Smooth muscle cell (in vitro differentiated cells): ENCODE results near the gene UGT1A9. TPM values are rescaled to one million over a fixed set of nuclear protein-coding genes. Genes with fewer than 3 reads are reported as not detected.

Experiments used
- DNase-seq: peaks from one replicate; lab custom pipeline; 2025; ENCODE audit not compliant: unreplicated experiment; lab: John Stamatoyannopoulos, UW
- H2AFZ ChIP-seq: fragments of 200-600 bp; sonication (generic); 2 replicates; pipeline ENCODE4 v1.6.0; 2016; ENCODE audit warnings: antibody characterized with exemption, low read depth, mild to moderate bottlenecking
- H3F3A ChIP-seq: fragments of 200-600 bp; sonication (generic); 2 replicates; pipeline ENCODE4 v1.6.0; 2017; ENCODE audit warnings: antibody characterized with exemption, low read depth
- H3K27ac ChIP-seq: fragments of 200-600 bp; sonication (generic); 2 replicates; pipeline ENCODE4 v1.5.1; 2016; ENCODE audit warnings: low read depth, mild to moderate bottlenecking
- H3K27me3 ChIP-seq: fragments of 200-600 bp; sonication (generic); 2 replicates; pipeline ENCODE4 v1.6.1; 2016; ENCODE audit warnings: low read depth, mild to moderate bottlenecking
- H3K36me3 ChIP-seq: fragments of 200-600 bp; sonication (generic); 2 replicates; pipeline ENCODE4 v1.5.1; 2016; ENCODE audit warnings: low read depth
- H3K4me1 ChIP-seq: fragments of 200-600 bp; sonication (generic); 2 replicates; pipeline ENCODE4 v1.5.1; 2016; ENCODE audit warnings: low read depth
- H3K4me2 ChIP-seq: fragments of 200-600 bp; sonication (generic); 2 replicates; pipeline ENCODE4 v1.6.0; 2016; ENCODE audit warnings: mild to moderate bottlenecking
- H3K4me3 ChIP-seq: fragments of 200-600 bp; sonication (generic); 2 replicates; pipeline ENCODE4 v1.5.1; 2016; ENCODE audit warnings: mild to moderate bottlenecking
- H3K79me2 ChIP-seq: fragments of 200-600 bp; sonication (generic); 2 replicates; pipeline ENCODE4 v1.6.0; 2016; ENCODE audit warnings: low read depth, mild to moderate bottlenecking
- H3K9ac ChIP-seq: fragments of 200-600 bp; sonication (generic); 2 replicates; pipeline ENCODE4 v1.6.0; 2016; ENCODE audit warnings: low read depth
- H3K9me3 ChIP-seq: fragments of 200-600 bp; sonication (generic); replicated peaks from 2 replicates; pipeline ENCODE4 v1.5.1; 2016; ENCODE audit warnings: low read depth
- H4K20me1 ChIP-seq: fragments of 200-600 bp; sonication (generic); 2 replicates; pipeline ENCODE4 v1.6.0; 2016; ENCODE audit warnings: low read depth
- CTCF ChIP-seq: fragments of 200-600 bp; sonication (generic); IDR thresholded peaks from 2 replicates; pipeline ENCODE4 v1.5.1; 2017; ENCODE audit warnings: borderline replicate concordance, mild to moderate bottlenecking, antibody characterized with exemption; ENCODE audit not compliant: insufficient read depth, poor library complexity, severe bottlenecking
- WGBS: methylation state at CpG from one replicate; pipeline ENCODE4 v1.1.7; 2016; ENCODE audit warnings: low lambda C conversion rate; 5-methylcytosine and 5-hydroxymethylcytosine counted together
- polyA plus RNA-seq: library from polyadenylated mRNA; unstranded; fragments of >200 nt; fragmentation: Nextera tagmentation; extraction: Ambion mirVana; gene quantifications from 2 replicates; pipeline ENCODE4 v1.2.1, GENCODE V29; 2016
- total RNA-seq: library from RNA; depleted of rRNA; stranded (reverse); fragments of >200 nt; gene quantifications from 2 replicates; pipeline ENCODE4 v1.2.3, GENCODE V29; 2014

UGT1A9 gene
- total and polyA plus RNA-seq, 2 experiments from 2014 or later, result not detected

GRCh38 chr2:233820774-233821105, 149.0 kb downstream of the UGT1A9 start:
- Histone ChIP-seq H3K36me3 (no peaks in the 10 kb centered on the region), H4K20me1 (no peaks in the 10 kb centered on the region), H3K9me3 (no peaks in the 10 kb centered on the region), H3K4me3 (no peak overlapping the region), H3K4me1 (no peaks in the 10 kb centered on the region), H3K9ac (no peak overlapping the region), H3F3A (no peaks in the 10 kb centered on the region), H2AFZ (no peak overlapping the region), H3K79me2 (no peaks in the 10 kb centered on the region), H3K27me3 (no peaks in the 10 kb centered on the region), H3K27ac (no peak overlapping the region), H3K4me2 (no peak overlapping the region)
- no peak for TF ChIP-seq CTCF
- 87% methylated on average over 6 of the region's 6 CpGs for WGBS
- DNase-seq, result no peak

GRCh38 chr2:233821196-233821595, 149.5 kb downstream of the UGT1A9 start:
- Histone ChIP-seq H3K27me3 (no peaks in the 10 kb centered on the region), H3K27ac (no peak overlapping the region), H4K20me1 (no peaks in the 10 kb centered on the region), H3K9me3 (no peaks in the 10 kb centered on the region), H3F3A (no peaks in the 10 kb centered on the region), H3K4me3 (no peak overlapping the region), H3K4me1 (no peaks in the 10 kb centered on the region), H2AFZ (no peak overlapping the region), H3K79me2 (no peaks in the 10 kb centered on the region), H3K4me2 (no peak overlapping the region), H3K36me3 (no peaks in the 10 kb centered on the region), H3K9ac (no peak overlapping the region)
- TF ChIP-seq CTCF, result no peak
- DNase-seq, result no peak
- 100% methylated on average over 3 of the region's 3 CpGs for WGBS

- 93% methylated on average over 8 of the region's 8 CpGs for WGBS
- Histone ChIP-seq H2AFZ (no peak overlapping the region), H3K9ac (no peak overlapping the region), H3F3A (no peaks in the 10 kb centered on the region), H3K4me1 (no peaks in the 10 kb centered on the region), H3K79me2 (no peaks in the 10 kb centered on the region), H3K27ac (no peak overlapping the region), H3K36me3 (no peaks in the 10 kb centered on the region), H4K20me1 (no peaks in the 10 kb centered on the region), H3K27me3 (no peaks in the 10 kb centered on the region), H3K4me3 (no peak overlapping the region), H3K9me3 (no peaks in the 10 kb centered on the region), H3K4me2 (no peak overlapping the region)
- TF ChIP-seq CTCF, result no peak
- DNase-seq, result no peak
Observed at GRCh38 chr2:233821709-233822100, 150.0 kb downstream of the UGT1A9 start.

GRCh38 chr2:233822101-233822771, 150.5 kb downstream of the UGT1A9 start:
- no peaks in the 10 kb centered on the region for H3K9me3 ChIP-seq
- H3K79me2 ChIP-seq, result no peaks in the 10 kb centered on the region
- no peak overlapping the region for H2AFZ ChIP-seq
- H3K4me1 ChIP-seq, result no peaks in the 10 kb centered on the region
- H3K27ac ChIP-seq, result no peak overlapping the region
- WGBS, result 92% methylated on average over 21 of the region's 21 CpGs
- no peaks in the 10 kb centered on the region for H3K27me3 ChIP-seq
- H3F3A ChIP-seq, result no peaks in the 10 kb centered on the region
- no peak overlapping the region for H3K4me3 ChIP-seq
- H3K36me3 ChIP-seq, result no peaks in the 10 kb centered on the region
- H4K20me1 ChIP-seq, result no peaks in the 10 kb centered on the region
- no peak for DNase-seq
- no peak overlapping the region for H3K4me2 ChIP-seq
- no peak for TF ChIP-seq CTCF
- H3K9ac ChIP-seq, result no peak overlapping the region
